ENCODE data around the gene SLC25A38. TPM values are rescaled to one million over a fixed set of nuclear protein-coding genes. Genes with fewer than 3 reads are reported as not detected.
A peak's percentile ranks its signal among the peaks of the same experiment; 100 is the strongest.

Gene SLC25A38
- total RNA-seq, 2 donors from 2014 or later: 37.5 to 39.7 TPM

- Mint-ChIP-seq H3K27me3 (ENCODE audit: low read depth) (no peaks in the 10 kb centered on the region), H3K27ac (no peak overlapping the region), H3K4me1 (ENCODE audit: low read depth) (peaks cover 37% of the 10 kb centered on the region), H3K4me3 (no peak overlapping the region), H3K36me3 (ENCODE audit: insufficient read depth in 2 of 2) (peaks cover 0 to 7% of the 10 kb centered on the region in 2 donors), H3K9me3 (no peaks in the 10 kb centered on the region)
- DNase-seq: no peak
- ATAC-seq (replicated peaks in 1 of 2): no peak
Observed at GRCh38 chr3:39381432-39381831, 1.7 kb upstream of the SLC25A38 start.

GRCh38 chr3:39383881-39384664 is 903 bp downstream of the SLC25A38 start:
- H3K36me3 Mint-ChIP-seq (ENCODE audit: insufficient read depth in 2 of 2): peaks cover 0 to 10% of the 10 kb centered on the region in 2 donors
- H3K9me3 Mint-ChIP-seq: no peaks in the 10 kb centered on the region
- ATAC-seq (replicated peaks in 1 of 2): peak; percentile 86
- no peaks in the 10 kb centered on the region for H3K27me3 Mint-ChIP-seq (ENCODE audit: low read depth)
- peak overlapping the region; percentile 98 for H3K4me3 Mint-ChIP-seq
- peak overlapping the region; percentile 98 for H3K27ac Mint-ChIP-seq
- DNase-seq: peak; percentile 98 to 99
- peaks cover 58% of the 10 kb centered on the region for H3K4me1 Mint-ChIP-seq (ENCODE audit: low read depth)

- Mint-ChIP-seq H3K4me3 (peak overlapping the region; percentile 98), H3K9me3 (no peaks in the 10 kb centered on the region), H3K27ac (no peak overlapping the region), H3K4me1 (ENCODE audit: low read depth) (peaks cover 63% of the 10 kb centered on the region), H3K36me3 (ENCODE audit: insufficient read depth in 2 of 2) (peaks cover 0 to 10% of the 10 kb centered on the region in 2 donors), H3K27me3 (ENCODE audit: low read depth) (no peaks in the 10 kb centered on the region)
- ATAC-seq (replicated peaks in 1 of 2): no peak
- DNase-seq: no peak
Observed at GRCh38 chr3:39384665-39385000, 1.5 kb downstream of the SLC25A38 start.

- no peaks in the 10 kb centered on the region for H3K9me3 Mint-ChIP-seq
- H3K27ac Mint-ChIP-seq: peak overlapping the region; percentile 31
- ATAC-seq (replicated peaks in 1 of 2): no peak
- H3K36me3 Mint-ChIP-seq (ENCODE audit: insufficient read depth in 2 of 2): peaks cover 3 to 11% of the 10 kb centered on the region in 2 donors
- peak in 1 of 2 donors; percentile 29 for DNase-seq
- H3K27me3 Mint-ChIP-seq (ENCODE audit: low read depth): no peaks in the 10 kb centered on the region
- H3K4me1 Mint-ChIP-seq (ENCODE audit: low read depth): peaks cover 64% of the 10 kb centered on the region
- peak overlapping the region; percentile 98 for H3K4me3 Mint-ChIP-seq
Observed at GRCh38 chr3:39385456-39386090, 2.4 kb downstream of the SLC25A38 start.

GRCh38 chr3:39386318-39386717 is 3.1 kb downstream of the SLC25A38 start:
- DNase-seq (no peak), ATAC-seq (replicated peaks in 1 of 2) (no peak)
- Mint-ChIP-seq H3K36me3 (ENCODE audit: insufficient read depth in 2 of 2) (peaks cover 5 to 14% of the 10 kb centered on the region in 2 donors), H3K9me3 (no peaks in the 10 kb centered on the region), H3K27me3 (ENCODE audit: low read depth) (no peaks in the 10 kb centered on the region), H3K4me1 (ENCODE audit: low read depth) (peaks cover 64% of the 10 kb centered on the region), H3K27ac (peak overlapping the region; percentile 68), H3K4me3 (peak overlapping the region; percentile 1 to 7)

- Mint-ChIP-seq H3K9me3 (no peaks in the 10 kb centered on the region), H3K4me3 (peak overlapping the region in 1 of 2 donors; percentile 12), H3K36me3 (ENCODE audit: insufficient read depth in 2 of 2) (peaks cover 5 to 19% of the 10 kb centered on the region in 2 donors), H3K4me1 (ENCODE audit: low read depth) (peaks cover 59% of the 10 kb centered on the region), H3K27ac (peak overlapping the region; percentile 68), H3K27me3 (ENCODE audit: low read depth) (no peaks in the 10 kb centered on the region)
- ATAC-seq (replicated peaks in 1 of 2) (no peak), DNase-seq (no peak)
Observed at GRCh38 chr3:39387411-39387975, 4.3 kb downstream of the SLC25A38 start.

- H3K27ac Mint-ChIP-seq: peak overlapping the region; percentile 89
- DNase-seq (no peak), ATAC-seq (replicated peaks in 1 of 2) (no peak)
- H3K36me3 Mint-ChIP-seq (ENCODE audit: insufficient read depth in 2 of 2): peaks cover 5 to 19% of the 10 kb centered on the region in 2 donors
- peak overlapping the region in 1 of 2 donors; percentile 19 for H3K4me3 Mint-ChIP-seq
- no peaks in the 10 kb centered on the region for H3K9me3 Mint-ChIP-seq
- no peaks in the 10 kb centered on the region for H3K27me3 Mint-ChIP-seq (ENCODE audit: low read depth)
- H3K4me1 Mint-ChIP-seq (ENCODE audit: low read depth): peaks cover 55% of the 10 kb centered on the region
Observed at GRCh38 chr3:39388153-39388552, 5.0 kb downstream of the SLC25A38 start.

- ATAC-seq (replicated peaks in 1 of 2) (peak in 1 of 2 donors; percentile 14), DNase-seq (no peak)
- H3K27ac Mint-ChIP-seq: peak overlapping the region; percentile 89
- no peaks in the 10 kb centered on the region for H3K9me3 Mint-ChIP-seq
- peaks cover 55% of the 10 kb centered on the region for H3K4me1 Mint-ChIP-seq (ENCODE audit: low read depth)
- H3K4me3 Mint-ChIP-seq: peak overlapping the region; percentile 21 to 56
- H3K36me3 Mint-ChIP-seq (ENCODE audit: insufficient read depth in 2 of 2): peaks cover 6 to 20% of the 10 kb centered on the region in 2 donors
- no peaks in the 10 kb centered on the region for H3K27me3 Mint-ChIP-seq (ENCODE audit: low read depth)
Observed at GRCh38 chr3:39388741-39389248, 5.6 kb downstream of the SLC25A38 start.

- H3K9me3 Mint-ChIP-seq: no peaks in the 10 kb centered on the region
- peaks cover 6 to 22% of the 10 kb centered on the region in 2 donors for H3K36me3 Mint-ChIP-seq (ENCODE audit: insufficient read depth in 2 of 2)
- peaks cover 45% of the 10 kb centered on the region for H3K4me1 Mint-ChIP-seq (ENCODE audit: low read depth)
- peak overlapping the region; percentile 68 for H3K27ac Mint-ChIP-seq
- ATAC-seq (replicated peaks in 1 of 2): no peak
- no peaks in the 10 kb centered on the region for H3K27me3 Mint-ChIP-seq (ENCODE audit: low read depth)
- DNase-seq: no peak
- H3K4me3 Mint-ChIP-seq: no peak overlapping the region
Observed at GRCh38 chr3:39390181-39390580, 7.0 kb downstream of the SLC25A38 start.

- Mint-ChIP-seq H3K4me3 (no peak overlapping the region), H3K9me3 (no peaks in the 10 kb centered on the region), H3K4me1 (ENCODE audit: low read depth) (peaks cover 2% of the 10 kb centered on the region), H3K27ac (no peak overlapping the region), H3K27me3 (ENCODE audit: low read depth) (no peaks in the 10 kb centered on the region), H3K36me3 (ENCODE audit: insufficient read depth in 2 of 2) (peaks cover 14 to 29% of the 10 kb centered on the region in 2 donors)
- ATAC-seq (replicated peaks in 1 of 2) (no peak), DNase-seq (no peak)
Observed at GRCh38 chr3:39396690-39397089, 13.5 kb downstream of the SLC25A38 start.

- Mint-ChIP-seq H3K27ac (peak overlapping the region; percentile 25), H3K4me3 (no peak overlapping the region), H3K9me3 (no peaks in the 10 kb centered on the region), H3K4me1 (ENCODE audit: low read depth) (peaks cover 8% of the 10 kb centered on the region), H3K27me3 (ENCODE audit: low read depth) (no peaks in the 10 kb centered on the region), H3K36me3 (ENCODE audit: insufficient read depth in 2 of 2) (peaks cover 12 to 23% of the 10 kb centered on the region in 2 donors)
- ATAC-seq (replicated peaks in 1 of 2): no peak
- DNase-seq: no peak
Observed at GRCh38 chr3:39398700-39399099, 15.5 kb downstream of the SLC25A38 start.

- peak overlapping the region; percentile 92 for H3K27ac Mint-ChIP-seq
- H3K36me3 Mint-ChIP-seq (ENCODE audit: insufficient read depth in 2 of 2): peaks cover 4 to 21% of the 10 kb centered on the region in 2 donors
- ATAC-seq (replicated peaks in 1 of 2): no peak
Observed at GRCh38 chr3:39401983-39402382, 18.8 kb downstream of the SLC25A38 start.

More at GRCh38 chr3:39401983-39402382, 18.8 kb downstream of the SLC25A38 start:
- Mint-ChIP-seq H3K9me3 (no peaks in the 10 kb centered on the region), H3K27me3 (ENCODE audit: low read depth) (no peaks in the 10 kb centered on the region), H3K4me3 (peak overlapping the region in 1 of 2 donors; percentile 4), H3K4me1 (ENCODE audit: low read depth) (peaks cover 15% of the 10 kb centered on the region)
- peak; percentile 27 to 28 for DNase-seq

All from activated T-cell treated with anti-CD3 and anti-CD28 coated beads, Interleukin-2, amount 50 U/mL, for 72 hours (primary cell).